Uterus (tissue), 2 donors: ENCODE measurements around the gene HSPH1.

Source experiments
- POLR2A ChIP-seq, 2 donors: fragments of 450-650 bp; IDR thresholded peaks; one replicate each; pipeline ENCODE4 v1.6.1; 2016; ENCODE audit warnings: antibody characterized with exemption in 2 of 2, mild to moderate bottlenecking in 1 of 2, moderate library complexity in 1 of 2
- TF ChIP-seq, protein P1 (sequence below), 4 experiments: fragments of 200-600 bp in 2 of 4; fragments of 450-650 bp in 2 of 4; sonication (generic) in 2 of 4; IDR thresholded peaks; one replicate each; pipeline ENCODE4 v1.5.1; 2016 to 2019; ENCODE audit warnings: antibody characterized with exemption in 4 of 4, mild to moderate bottlenecking in 2 of 4, moderate library complexity in 1 of 4

DNA sequence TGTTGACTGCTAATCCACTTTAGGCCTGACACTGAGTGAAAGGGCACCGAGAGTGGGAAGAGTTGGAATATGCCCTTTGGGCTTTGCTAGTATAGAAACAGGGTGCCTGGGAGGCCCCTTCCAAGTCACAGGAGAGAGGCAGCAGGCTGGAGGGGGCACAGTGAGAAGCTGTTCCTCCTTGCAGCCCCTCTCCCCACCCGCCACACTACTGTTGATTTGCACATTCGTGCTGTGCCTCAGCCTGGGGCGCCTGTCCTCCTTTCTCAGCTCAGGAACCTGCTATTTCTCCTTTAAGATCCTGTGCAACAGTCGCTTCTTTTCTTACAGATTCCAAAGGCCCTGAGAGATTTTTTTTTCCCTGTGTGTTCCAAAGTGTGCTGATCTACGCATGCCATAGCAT, 35.3 kb upstream of the HSPH1 start:
- no peak for TF ChIP-seq POLR2A (IDR thresholded peaks at IDR 0.05)
- TF ChIP-seq, protein P1, sequence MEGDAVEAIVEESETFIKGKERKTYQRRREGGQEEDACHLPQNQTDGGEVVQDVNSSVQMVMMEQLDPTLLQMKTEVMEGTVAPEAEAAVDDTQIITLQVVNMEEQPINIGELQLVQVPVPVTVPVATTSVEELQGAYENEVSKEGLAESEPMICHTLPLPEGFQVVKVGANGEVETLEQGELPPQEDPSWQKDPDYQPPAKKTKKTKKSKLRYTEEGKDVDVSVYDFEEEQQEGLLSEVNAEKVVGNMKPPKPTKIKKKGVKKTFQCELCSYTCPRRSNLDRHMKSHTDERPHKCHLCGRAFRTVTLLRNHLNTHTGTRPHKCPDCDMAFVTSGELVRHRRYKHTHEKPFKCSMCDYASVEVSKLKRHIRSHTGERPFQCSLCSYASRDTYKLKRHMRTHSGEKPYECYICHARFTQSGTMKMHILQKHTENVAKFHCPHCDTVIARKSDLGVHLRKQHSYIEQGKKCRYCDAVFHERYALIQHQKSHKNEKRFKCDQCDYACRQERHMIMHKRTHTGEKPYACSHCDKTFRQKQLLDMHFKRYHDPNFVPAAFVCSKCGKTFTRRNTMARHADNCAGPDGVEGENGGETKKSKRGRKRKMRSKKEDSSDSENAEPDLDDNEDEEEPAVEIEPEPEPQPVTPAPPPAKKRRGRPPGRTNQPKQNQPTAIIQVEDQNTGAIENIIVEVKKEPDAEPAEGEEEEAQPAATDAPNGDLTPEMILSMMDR (IDR thresholded peaks at IDR 0.05): no peak
